ENCODE results near the gene RNU6-1.

The RNU6-1 gene

GRCh38 chr15:67820992-67821783, 18.7 kb downstream of the RNU6-1 start:
- DNase-seq: peak; percentile 84

- DNase-seq: no peak
These were observed 19.5 kb downstream of the RNU6-1 start for GRCh38 chr15:67820122-67820991.

GRCh38 chr15:67819636-67820035, 20.2 kb downstream of the RNU6-1 start:
- no peak for DNase-seq

- no peak for DNase-seq
These were observed 21.4 kb downstream of the RNU6-1 start for GRCh38 chr15:67818464-67818863.

- no peak for DNase-seq
These were observed 23.2 kb downstream of the RNU6-1 start for GRCh38 chr15:67816668-67817067.

- no peak for DNase-seq
These were observed 24.7 kb downstream of the RNU6-1 start for GRCh38 chr15:67815036-67815592.

- DNase-seq: no peak
These were observed 26.7 kb downstream of the RNU6-1 start for GRCh38 chr15:67813104-67813634.

- no peak for DNase-seq
These were observed 27.6 kb downstream of the RNU6-1 start for GRCh38 chr15:67812241-67812644.

GRCh38 chr15:67809866-67810265, 30.0 kb downstream of the RNU6-1 start:
- no peak for DNase-seq

- no peak for DNase-seq
These were observed 30.4 kb downstream of the RNU6-1 start for GRCh38 chr15:67809441-67809840.

GRCh38 chr15:67808821-67809220, 31.0 kb downstream of the RNU6-1 start:
- no peak for DNase-seq

- DNase-seq: no peak
These were observed 32.0 kb downstream of the RNU6-1 start for GRCh38 chr15:67807836-67808235.

GRCh38 chr15:67807141-67807540, 32.7 kb downstream of the RNU6-1 start:
- DNase-seq: no peak

GRCh38 chr15:67806536-67806935, 33.3 kb downstream of the RNU6-1 start:
- DNase-seq: no peak

- no peak for DNase-seq
These were observed 34.0 kb downstream of the RNU6-1 start for GRCh38 chr15:67805666-67806516.

GRCh38 chr15:67805008-67805665, 34.7 kb downstream of the RNU6-1 start:
- DNase-seq: no peak

- no peak for DNase-seq
These were observed 35.6 kb downstream of the RNU6-1 start for GRCh38 chr15:67803996-67804843.

- no peak for DNase-seq
These were observed 36.5 kb downstream of the RNU6-1 start for GRCh38 chr15:67803299-67803698.

- DNase-seq: no peak
These were observed 37.6 kb downstream of the RNU6-1 start for GRCh38 chr15:67801926-67802914.

- no peak for DNase-seq
These were observed 38.7 kb downstream of the RNU6-1 start for GRCh38 chr15:67801142-67801541.
